ENCODE data around the gene ZNF747. TPM values are rescaled to one million over a fixed set of nuclear protein-coding genes. Genes with fewer than 3 reads are reported as not detected.
"Not testable (repeated sequence)": the region's sequence is repeated elsewhere in the genome, so short reads cannot be mapped to it uniquely, and the experiment has no call there.

ZNF747 gene
- total and polyA plus RNA-seq, 2 donors (not counting 3 experiments of a cell fraction or from before 2014, with no cell fraction given): 6.4 to 7.2 TPM

- TF ChIP-seq JUN (IDR thresholded peaks at IDR 0.05; ENCODE audit: borderline replicate concordance, insufficient read depth, insufficient read length, low read depth): peak; percentile 73
- TF ChIP-seq EZH2 (IDR thresholded peaks at IDR 0.05; ENCODE audit: borderline replicate concordance, low read depth, low read length, severe bottlenecking): no peak
- TF ChIP-seq GATA2 (IDR thresholded peaks at IDR 0.05; ENCODE audit: insufficient read depth, insufficient read length, low read depth, low read length): no peak
- TF ChIP-seq MYC (IDR thresholded peaks at IDR 0.05; ENCODE audit: low read depth, low read length): no peak
- TF ChIP-seq FOS (IDR thresholded peaks at IDR 0.05; ENCODE audit: borderline replicate concordance, insufficient read depth, low read length): peak; percentile 60
- intact Hi-C loops (cut with micrococcal nuclease): no loop called here
- FAIRE-seq (peak; percentile 96), DNase-seq (ENCODE audit: low read depth, low spot score) (peak; percentile 59)
- Histone ChIP-seq H3K9me1 (replicated peaks; ENCODE audit: control insufficient read depth, extremely low read depth, insufficient read depth, low read length) (no peaks in the 10 kb centered on the region), H3K79me2 (ENCODE audit: control insufficient read depth, insufficient read depth, low read length) (no peaks in the 10 kb centered on the region), H3K9ac (replicated peaks; ENCODE audit: extremely low read depth, insufficient read depth, low read length) (peak overlapping the region; percentile 24), H2AFZ (ENCODE audit: low read depth, low read length) (no peak overlapping the region), H3K4me3 (replicated peaks in 1 of 3; ENCODE audit: insufficient read depth in 1 of 3, low read depth in 1 of 3, low read length in 3 of 3) (no peak overlapping the region), H3K27me3 (ENCODE audit: control insufficient read depth in 2 of 2, insufficient read depth in 2 of 2, low read length in 2 of 2) (no peaks in the 10 kb centered on the region), H3K9me3 (replicated peaks; ENCODE audit: control insufficient read depth, insufficient read depth, low read length) (no peaks in the 10 kb centered on the region), H3K4me1 (ENCODE audit: control insufficient read depth, extremely low read depth, insufficient read depth, low read length) (peaks cover 12% of the 10 kb centered on the region), H3K4me2 (ENCODE audit: insufficient read depth, low read length) (no peak overlapping the region), H3K27ac (ENCODE audit: insufficient read depth, low read depth, low read length) (peak overlapping the region; percentile 29), H3K36me3 (ENCODE audit: control insufficient read depth in 2 of 2, extremely low read depth in 1 of 2, insufficient read depth in 2 of 2, low read length in 2 of 2) (no peaks in the 10 kb centered on the region), H4K20me1 (replicated peaks; ENCODE audit: control insufficient read depth, extremely low read depth, insufficient read depth, low read length) (no peaks in the 10 kb centered on the region)
- dilution Hi-C loops (cut with MboI; ENCODE audit: extremely low pct_ligation_motif_present, low sequenced_read_pairs): no loop called here
- CTCF ChIA-PET: no interaction called here
- BruUV-seq (replicated peaks): no TSS peak
- POLR2A ChIA-PET: no interaction called here
Observed at GRCh38 chr16:30541502-30542329, 7.1 kb upstream of the ZNF747 start.

GRCh38 chr16:30540916-30541464, 6.3 kb upstream of the ZNF747 start:
- CTCF ChIA-PET: interaction anchor here (1.1 kb wide), 1 partner anchor 17 kb away, joined by 3 read pairs; the partner anchor contains the start of gene ZNF764

GRCh38 chr16:30539986-30540526, 5.4 kb upstream of the ZNF747 start:
- H3K9ac ChIP-seq (replicated peaks; ENCODE audit: extremely low read depth, insufficient read depth, low read length); H3K4me2 ChIP-seq (ENCODE audit: insufficient read depth, low read length); BruUV-seq (replicated peaks); FAIRE-seq; H3K9me3 ChIP-seq (replicated peaks; ENCODE audit: control insufficient read depth, insufficient read depth, low read length); dilution Hi-C loops (cut with MboI; ENCODE audit: extremely low pct_ligation_motif_present, low sequenced_read_pairs); H3K36me3 ChIP-seq (ENCODE audit: control insufficient read depth in 2 of 2, extremely low read depth in 1 of 2, insufficient read depth in 2 of 2, low read length in 2 of 2); H3K9me1 ChIP-seq (replicated peaks; ENCODE audit: control insufficient read depth, extremely low read depth, insufficient read depth, low read length); POLR2A ChIA-PET; H3K27ac ChIP-seq (ENCODE audit: insufficient read depth, low read depth, low read length); H3K79me2 ChIP-seq (ENCODE audit: control insufficient read depth, insufficient read depth, low read length); H3K4me3 ChIP-seq (replicated peaks in 1 of 3; ENCODE audit: insufficient read depth in 1 of 3, low read depth in 1 of 3, low read length in 3 of 3); H3K27me3 ChIP-seq (ENCODE audit: control insufficient read depth in 2 of 2, insufficient read depth in 2 of 2, low read length in 2 of 2); H4K20me1 ChIP-seq (replicated peaks; ENCODE audit: control insufficient read depth, extremely low read depth, insufficient read depth, low read length); H2AFZ ChIP-seq (ENCODE audit: low read depth, low read length); DNase-seq (ENCODE audit: low read depth, low spot score); intact Hi-C loops (cut with micrococcal nuclease): not testable (repeated sequence)
- H3K4me1 ChIP-seq (ENCODE audit: control insufficient read depth, extremely low read depth, insufficient read depth, low read length): peaks cover 22% of the 10 kb centered on the region
- CTCF ChIA-PET: interaction anchor here (1.1 kb wide), 1 partner anchor 18 kb away, joined by 3 read pairs; the partner anchor contains the start of gene ZNF764

More at GRCh38 chr16:30540916-30541464, 6.3 kb upstream of the ZNF747 start:
- dilution Hi-C loops (cut with MboI; ENCODE audit: extremely low pct_ligation_motif_present, low sequenced_read_pairs); POLR2A ChIA-PET; H2AFZ ChIP-seq (ENCODE audit: low read depth, low read length); H3K9ac ChIP-seq (replicated peaks; ENCODE audit: extremely low read depth, insufficient read depth, low read length); H4K20me1 ChIP-seq (replicated peaks; ENCODE audit: control insufficient read depth, extremely low read depth, insufficient read depth, low read length); H3K4me2 ChIP-seq (ENCODE audit: insufficient read depth, low read length); H3K9me3 ChIP-seq (replicated peaks; ENCODE audit: control insufficient read depth, insufficient read depth, low read length); intact Hi-C loops (cut with micrococcal nuclease); H3K9me1 ChIP-seq (replicated peaks; ENCODE audit: control insufficient read depth, extremely low read depth, insufficient read depth, low read length); FAIRE-seq; H3K4me3 ChIP-seq (replicated peaks in 1 of 3; ENCODE audit: insufficient read depth in 1 of 3, low read depth in 1 of 3, low read length in 3 of 3); H3K36me3 ChIP-seq (ENCODE audit: control insufficient read depth in 2 of 2, extremely low read depth in 1 of 2, insufficient read depth in 2 of 2, low read length in 2 of 2); H3K79me2 ChIP-seq (ENCODE audit: control insufficient read depth, insufficient read depth, low read length); DNase-seq (ENCODE audit: low read depth, low spot score); H3K27me3 ChIP-seq (ENCODE audit: control insufficient read depth in 2 of 2, insufficient read depth in 2 of 2, low read length in 2 of 2); H3K27ac ChIP-seq (ENCODE audit: insufficient read depth, low read depth, low read length); BruUV-seq (replicated peaks): not testable (repeated sequence)
- H3K4me1 ChIP-seq (ENCODE audit: control insufficient read depth, extremely low read depth, insufficient read depth, low read length): peaks cover 13% of the 10 kb centered on the region
